Activated T-cell treated with anti-CD3 and anti-CD28 coated beads, Interleukin-2, amount 50 U/mL, for 24 hours (primary cell): ENCODE measurements around the gene C18orf63.
"Not testable (repeated sequence)": the region's sequence is repeated elsewhere in the genome, so short reads cannot be mapped to it uniquely, and the experiment has no call there.

Experiments
- DNase-seq: peaks from one replicate; pipeline ENCODE4 v3.0.0-alpha.2; 2020
- H3K27ac Mint-ChIP-seq: 2 replicates; pipeline ENCODE4 v1.8.0; 2020; ENCODE audit warnings: mild to moderate bottlenecking, mixed read lengths
- H3K27me3 Mint-ChIP-seq: 2 replicates; pipeline ENCODE4 v1.8.0; 2020; ENCODE audit warnings: mixed read lengths
- H3K36me3 Mint-ChIP-seq: 2 replicates; pipeline ENCODE4 v1.8.0; 2020; ENCODE audit warnings: low read depth, mixed read lengths
- H3K4me1 Mint-ChIP-seq: 2 replicates; pipeline ENCODE4 v1.8.0; 2020; ENCODE audit warnings: low read depth, mixed read lengths
- H3K4me3 Mint-ChIP-seq: 2 replicates; pipeline ENCODE4 v1.8.0; 2020; ENCODE audit warnings: mild to moderate bottlenecking, moderate library complexity, mixed read lengths
- H3K9me3 Mint-ChIP-seq: 2 replicates; pipeline ENCODE4 v1.8.0; 2020; ENCODE audit warnings: mixed read lengths

C18orf63 gene

GRCh38 chr18:74282755-74283554, 32.7 kb upstream of the C18orf63 start:
- H3K36me3 Mint-ChIP-seq: no peaks in the 10 kb centered on the region
- H3K4me1 Mint-ChIP-seq: peaks cover 35% of the 10 kb centered on the region
- DNase-seq: no peak
- H3K4me3 Mint-ChIP-seq: no peak overlapping the region
- no peaks in the 10 kb centered on the region for H3K9me3 Mint-ChIP-seq
- H3K27me3 Mint-ChIP-seq: no peaks in the 10 kb centered on the region
- H3K27ac Mint-ChIP-seq: peak overlapping the region; percentile 31

- no peak for DNase-seq
- Mint-ChIP-seq H3K9me3 (no peaks in the 10 kb centered on the region), H3K36me3 (no peaks in the 10 kb centered on the region), H3K4me1 (peaks cover 40% of the 10 kb centered on the region), H3K27me3 (no peaks in the 10 kb centered on the region), H3K27ac (no peak overlapping the region), H3K4me3 (no peak overlapping the region)
These were observed 32.0 kb upstream of the C18orf63 start for GRCh38 chr18:74283646-74284045.

GRCh38 chr18:74284191-74284979, 31.3 kb upstream of the C18orf63 start:
- peaks cover 40% of the 10 kb centered on the region for H3K4me1 Mint-ChIP-seq
- DNase-seq: no peak
- H3K36me3 Mint-ChIP-seq: no peaks in the 10 kb centered on the region
- H3K4me3 Mint-ChIP-seq: no peak overlapping the region
- H3K27ac Mint-ChIP-seq: no peak overlapping the region
- no peaks in the 10 kb centered on the region for H3K9me3 Mint-ChIP-seq
- no peaks in the 10 kb centered on the region for H3K27me3 Mint-ChIP-seq

- Mint-ChIP-seq H3K27me3 (no peaks in the 10 kb centered on the region), H3K36me3 (no peaks in the 10 kb centered on the region), H3K27ac (no peak overlapping the region), H3K4me1 (peaks cover 40% of the 10 kb centered on the region), H3K4me3 (no peak overlapping the region), H3K9me3 (no peaks in the 10 kb centered on the region)
- DNase-seq: no peak
These were observed 30.7 kb upstream of the C18orf63 start for GRCh38 chr18:74284980-74285355.

- not testable (repeated sequence) for DNase-seq, H3K27me3 Mint-ChIP-seq, H3K4me3 Mint-ChIP-seq, H3K27ac Mint-ChIP-seq, H3K36me3 Mint-ChIP-seq, H3K9me3 Mint-ChIP-seq
- H3K4me1 Mint-ChIP-seq: peaks cover 41% of the 10 kb centered on the region
These were observed 30.1 kb upstream of the C18orf63 start for GRCh38 chr18:74285583-74285982.

GRCh38 chr18:74286106-74286855, 29.4 kb upstream of the C18orf63 start:
- H3K27ac Mint-ChIP-seq: no peak overlapping the region
- H3K4me3 Mint-ChIP-seq: no peak overlapping the region
- H3K4me1 Mint-ChIP-seq: peaks cover 39% of the 10 kb centered on the region
- no peak for DNase-seq
- no peaks in the 10 kb centered on the region for H3K27me3 Mint-ChIP-seq
- no peaks in the 10 kb centered on the region for H3K9me3 Mint-ChIP-seq
- H3K36me3 Mint-ChIP-seq: no peaks in the 10 kb centered on the region

- Mint-ChIP-seq H3K27ac (no peak overlapping the region), H3K27me3 (no peaks in the 10 kb centered on the region), H3K4me1 (peaks cover 37% of the 10 kb centered on the region), H3K36me3 (peaks cover 2% of the 10 kb centered on the region), H3K9me3 (no peaks in the 10 kb centered on the region), H3K4me3 (no peak overlapping the region)
- no peak for DNase-seq
These were observed 28.8 kb upstream of the C18orf63 start for GRCh38 chr18:74286856-74287255.

GRCh38 chr18:74288041-74288440, 27.6 kb upstream of the C18orf63 start:
- H3K9me3 Mint-ChIP-seq: peaks cover 3% of the 10 kb centered on the region
- DNase-seq: no peak
- H3K27me3 Mint-ChIP-seq: no peaks in the 10 kb centered on the region
- H3K4me3 Mint-ChIP-seq: no peak overlapping the region
- peaks cover 4% of the 10 kb centered on the region for H3K36me3 Mint-ChIP-seq
- H3K4me1 Mint-ChIP-seq: peaks cover 31% of the 10 kb centered on the region
- no peak overlapping the region for H3K27ac Mint-ChIP-seq

GRCh38 chr18:74288730-74289129, 26.9 kb upstream of the C18orf63 start:
- no peak overlapping the region for H3K4me3 Mint-ChIP-seq
- peaks cover 3% of the 10 kb centered on the region for H3K9me3 Mint-ChIP-seq
- H3K27ac Mint-ChIP-seq: no peak overlapping the region
- H3K4me1 Mint-ChIP-seq: peaks cover 24% of the 10 kb centered on the region
- H3K36me3 Mint-ChIP-seq: peaks cover 4% of the 10 kb centered on the region
- no peak for DNase-seq
- H3K27me3 Mint-ChIP-seq: no peaks in the 10 kb centered on the region

GRCh38 chr18:74289137-74289536, 26.5 kb upstream of the C18orf63 start:
- Mint-ChIP-seq H3K4me3 (no peak overlapping the region), H3K27me3 (no peaks in the 10 kb centered on the region), H3K9me3 (peaks cover 3% of the 10 kb centered on the region), H3K36me3 (peaks cover 4% of the 10 kb centered on the region), H3K27ac (no peak overlapping the region), H3K4me1 (peaks cover 24% of the 10 kb centered on the region)
- DNase-seq: no peak

GRCh38 chr18:74290021-74290420, 25.6 kb upstream of the C18orf63 start:
- peaks cover 3% of the 10 kb centered on the region for H3K9me3 Mint-ChIP-seq
- H3K27me3 Mint-ChIP-seq: no peaks in the 10 kb centered on the region
- no peak overlapping the region for H3K27ac Mint-ChIP-seq
- no peak for DNase-seq
- H3K36me3 Mint-ChIP-seq: peaks cover 4% of the 10 kb centered on the region
- peak overlapping the region; percentile 94 for H3K4me3 Mint-ChIP-seq
- H3K4me1 Mint-ChIP-seq: peaks cover 24% of the 10 kb centered on the region

GRCh38 chr18:74290794-74291471, 24.7 kb upstream of the C18orf63 start:
- H3K27ac Mint-ChIP-seq: no peak overlapping the region
- peak overlapping the region; percentile 94 for H3K4me3 Mint-ChIP-seq
- H3K9me3 Mint-ChIP-seq: peaks cover 3% of the 10 kb centered on the region
- no peaks in the 10 kb centered on the region for H3K27me3 Mint-ChIP-seq
- peaks cover 4% of the 10 kb centered on the region for H3K36me3 Mint-ChIP-seq
- no peak for DNase-seq
- peaks cover 24% of the 10 kb centered on the region for H3K4me1 Mint-ChIP-seq

GRCh38 chr18:74291472-74291770, 24.2 kb upstream of the C18orf63 start:
- peaks cover 4% of the 10 kb centered on the region for H3K36me3 Mint-ChIP-seq
- peak overlapping the region; percentile 94 for H3K27ac Mint-ChIP-seq
- DNase-seq: no peak
- peaks cover 24% of the 10 kb centered on the region for H3K4me1 Mint-ChIP-seq
- H3K4me3 Mint-ChIP-seq: peak overlapping the region; percentile 94
- H3K27me3 Mint-ChIP-seq: no peaks in the 10 kb centered on the region
- peaks cover 3% of the 10 kb centered on the region for H3K9me3 Mint-ChIP-seq

- H3K9me3 Mint-ChIP-seq: peaks cover 3% of the 10 kb centered on the region
- H3K4me1 Mint-ChIP-seq: peaks cover 22% of the 10 kb centered on the region
- peak within 1 kb of the TSS; percentile 94 for H3K4me3 Mint-ChIP-seq
- H3K27me3 Mint-ChIP-seq: no peaks in the 10 kb centered on the region
- H3K27ac Mint-ChIP-seq: peak within 1 kb of the TSS; percentile 94
- peak; percentile 100 for DNase-seq
- H3K36me3 Mint-ChIP-seq: peaks cover 4% of the 10 kb centered on the region
These were observed 23.7 kb upstream of the C18orf63 start, which contains the start of gene CYB5A for GRCh38 chr18:74291771-74292540. Gene CYB5A, minus strand, starts transcription at chr18:74291963. Its CDS starts 88 bp downstream, at chr18:74291875.
